ENCODE data around the gene SEC14L6.

The SEC14L6 gene

DNA sequence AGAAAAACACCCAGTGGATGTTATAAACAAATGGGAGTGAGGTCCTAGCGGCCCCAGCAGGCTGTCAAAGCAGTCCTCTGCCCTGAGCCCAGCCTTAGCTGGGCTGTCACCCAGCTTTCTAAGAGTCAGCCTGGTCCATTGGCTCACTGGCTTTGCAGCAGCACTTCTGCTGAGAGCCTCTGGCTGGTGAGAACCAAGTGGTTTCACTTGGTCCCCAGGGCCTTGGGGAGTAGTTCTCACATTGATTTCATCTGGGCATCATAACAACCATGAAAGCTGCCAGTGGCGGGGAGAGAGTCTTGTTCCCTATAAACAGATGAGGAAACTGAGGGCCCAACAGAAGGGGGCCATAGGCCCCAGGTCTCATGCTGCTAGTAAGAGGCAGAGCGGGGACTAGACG is 11.4 kb downstream of the SEC14L6 start:
- no peak for DNase-seq (ENCODE audit: low read depth)

GRCh38 chr22:30531651-30532608 is 14.6 kb downstream of the SEC14L6 start:
- no peak for DNase-seq (ENCODE audit: low read depth)

- DNase-seq (ENCODE audit: low read depth): no peak
Observed at GRCh38 chr22:30526656-30527055, 19.9 kb downstream of the SEC14L6 start.

GRCh38 chr22:30523646-30524489 is 22.7 kb downstream of the SEC14L6 start:
- no peak for DNase-seq (ENCODE audit: low read depth)

GRCh38 chr22:30521368-30522156 is 25.0 kb downstream of the SEC14L6 start:
- no peak for DNase-seq (ENCODE audit: low read depth)

DNA sequence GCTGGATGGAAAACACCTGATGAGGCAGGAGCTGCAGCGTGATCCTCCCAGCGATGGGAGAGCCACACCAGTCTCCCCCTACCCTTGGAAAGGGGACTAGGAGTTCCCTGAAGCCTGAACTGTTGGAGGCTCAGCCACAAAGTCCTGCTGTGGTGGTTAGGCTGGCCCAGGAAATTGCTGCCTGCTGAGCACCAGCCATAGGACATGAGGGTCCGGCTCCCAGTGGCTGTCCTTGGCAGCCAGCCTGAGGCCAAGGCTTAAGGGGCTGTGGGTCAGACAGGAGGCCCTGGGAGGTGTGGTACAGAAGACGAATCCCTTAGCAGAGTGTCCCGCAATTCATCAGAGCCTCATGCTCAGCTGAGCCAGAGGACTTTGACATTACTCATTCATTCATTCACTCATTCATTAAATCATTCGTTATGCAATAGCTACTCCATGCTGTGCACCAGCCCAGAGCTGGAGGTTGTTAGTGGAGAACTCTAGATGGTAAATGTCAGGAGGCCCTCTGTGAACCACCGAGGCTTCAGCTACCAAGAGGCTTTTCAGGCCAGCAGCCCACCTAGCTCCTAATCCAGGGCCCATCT is 26.6 kb downstream of the SEC14L6 start:
- no peak for DNase-seq (ENCODE audit: low read depth)

- no peak for DNase-seq (ENCODE audit: low read depth)
Observed at GRCh38 chr22:30516731-30517130, 29.8 kb downstream of the SEC14L6 start.

GRCh38 chr22:30516273-30516672 is 30.3 kb downstream of the SEC14L6 start:
- no peak for DNase-seq (ENCODE audit: low read depth)

GRCh38 chr22:30514252-30514651 is 32.3 kb downstream of the SEC14L6 start:
- DNase-seq (ENCODE audit: low read depth): no peak

- no peak for DNase-seq (ENCODE audit: low read depth)
Observed at GRCh38 chr22:30513462-30513861, 33.1 kb downstream of the SEC14L6 start.

DNA sequence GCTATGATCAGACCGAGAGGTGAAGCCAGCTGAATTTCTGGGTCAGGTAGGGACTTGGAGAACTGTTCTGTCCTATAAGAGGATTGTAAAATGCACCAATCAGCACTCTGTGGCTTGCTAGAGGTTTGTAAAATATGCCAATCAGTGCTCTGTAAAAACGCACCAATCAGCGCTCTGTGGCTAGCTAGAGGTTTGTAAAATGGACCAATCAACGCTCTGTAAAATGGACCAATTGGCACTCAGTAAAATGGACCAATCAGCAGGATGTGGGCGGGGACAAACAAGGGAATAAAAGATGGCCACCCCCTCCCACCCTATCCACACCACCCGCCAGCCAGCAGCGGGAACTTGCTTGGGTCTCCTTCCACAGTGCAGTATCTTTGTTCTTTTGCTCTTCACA is 34.6 kb downstream of the SEC14L6 start:
- DNase-seq (ENCODE audit: low read depth): no peak

GRCh38 chr22:30511109-30511508 is 35.4 kb downstream of the SEC14L6 start:
- DNase-seq (ENCODE audit: low read depth): no peak

DNA sequence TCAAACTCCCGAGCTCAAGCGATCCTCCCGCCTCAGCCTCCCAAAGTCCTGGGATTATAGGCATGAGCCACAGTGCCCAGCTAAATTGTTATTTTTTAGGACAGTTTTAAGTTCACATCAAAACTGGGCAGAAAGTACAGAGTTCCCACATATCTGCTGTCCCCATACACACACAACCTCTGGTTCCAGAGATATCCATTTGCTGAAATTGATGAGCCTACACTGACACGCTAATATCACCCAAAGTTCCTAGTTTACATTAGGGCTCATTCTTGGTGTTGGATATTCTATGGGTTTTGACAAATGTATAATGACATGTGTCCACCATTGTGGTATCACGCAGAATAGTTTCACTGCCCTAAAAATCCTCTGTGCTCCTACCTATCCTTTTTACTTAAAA is 38.3 kb downstream of the SEC14L6 start:
- no peak for DNase-seq (ENCODE audit: low read depth)

DNA sequence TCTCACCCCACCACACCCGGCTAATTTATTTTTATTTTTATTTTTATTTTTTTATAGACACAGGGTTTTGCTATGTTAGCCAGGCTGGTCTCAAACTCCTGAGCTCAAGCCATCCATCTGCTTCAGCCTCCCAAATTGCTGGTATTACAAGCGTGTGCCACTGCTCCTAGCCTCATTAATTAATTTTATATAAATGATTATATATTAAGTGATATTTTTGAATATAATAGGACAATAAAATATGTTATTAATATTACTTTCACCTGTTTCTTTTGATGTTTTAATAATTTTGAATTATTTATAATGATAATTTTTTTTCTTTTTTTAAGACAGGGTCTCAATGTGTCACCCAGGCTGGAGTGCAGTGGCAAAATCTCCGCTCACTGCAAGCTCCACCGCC is 38.9 kb downstream of the SEC14L6 start:
- no peak for DNase-seq (ENCODE audit: low read depth)

GRCh38 chr22:30506507-30506968 is 40.0 kb downstream of the SEC14L6 start:
- no peak for DNase-seq (ENCODE audit: low read depth)

GRCh38 chr22:30503551-30503950 is 43.0 kb downstream of the SEC14L6 start:
- no peak for DNase-seq (ENCODE audit: low read depth)

- no peak for DNase-seq (ENCODE audit: low read depth)
Observed at GRCh38 chr22:30502911-30503310, 43.6 kb downstream of the SEC14L6 start.

DNA sequence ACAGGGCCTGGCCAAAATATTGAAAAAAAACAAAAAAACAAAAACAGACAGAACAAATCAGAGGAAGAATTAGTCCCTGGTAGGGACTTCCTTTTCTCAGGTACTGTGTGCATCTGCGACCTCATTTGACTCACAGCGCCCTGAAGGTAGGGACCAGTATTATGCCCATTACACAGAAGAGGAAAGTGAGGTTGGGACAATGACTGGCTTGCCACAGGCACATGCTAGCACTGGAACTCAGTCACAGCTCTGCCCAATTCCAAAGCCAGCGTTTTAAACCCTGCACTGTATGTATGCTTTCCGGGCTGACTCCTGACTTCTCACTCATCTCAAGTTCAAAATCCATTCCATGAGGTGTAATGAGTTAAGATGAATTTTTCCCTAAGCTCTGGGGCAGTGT is 44.4 kb downstream of the SEC14L6 start:
- DNase-seq (ENCODE audit: low read depth): no peak

DNA sequence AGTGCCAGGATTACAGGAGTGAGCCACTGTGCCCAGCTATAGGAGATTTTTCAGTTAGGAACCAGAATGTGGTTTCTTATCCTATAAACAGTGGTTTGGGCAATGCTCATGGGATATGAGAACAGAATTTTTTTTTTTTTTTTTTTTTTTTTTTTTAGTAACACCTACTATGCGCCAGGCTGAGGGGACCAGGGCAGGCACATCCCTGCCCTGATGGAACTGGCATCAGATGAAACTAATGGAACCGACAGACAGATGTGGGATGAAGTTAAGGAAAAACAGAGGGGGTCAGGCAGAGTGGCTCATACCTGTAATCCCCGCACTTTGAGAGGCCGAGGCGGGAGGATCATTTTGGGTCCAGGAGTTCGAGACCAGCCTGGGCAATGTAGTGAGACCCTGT is 45.9 kb downstream of the SEC14L6 start:
- no peak for DNase-seq (ENCODE audit: low read depth)

GRCh38 chr22:30497466-30498150 is 48.9 kb downstream of the SEC14L6 start:
- DNase-seq (ENCODE audit: low read depth): no peak
